Psoas muscle (tissue), 8 donors: ENCODE data around the gene ZP4. TPM values are rescaled to one million over a fixed set of nuclear protein-coding genes. Genes with fewer than 3 reads are reported as not detected.

Experiments used
- ATAC-seq, 4 donors: fragments of 200-7000 bp; cut with Tn5 transposase; one replicate each; pipeline ENCODE4 v1.9.1; 2020; ENCODE audit warnings: moderate library complexity in 3 of 4, mild to moderate bottlenecking in 2 of 4
- DNase-seq, 2 donors: peaks; one replicate each; pipeline ENCODE4 v3.0.0-alpha.2; 2020
- H3K27ac ChIP-seq: fragments of 200-600 bp; one replicate; pipeline ENCODE4 v1.8.0; 2022
- H3K27me3 ChIP-seq, 3 donors: fragments of 200-600 bp in 1 of 3; one replicate each; pipeline versions ENCODE4 v1.6.1 to v1.8.0; 2013 to 2022; ENCODE audit warnings: low read length in 2 of 3, mild to moderate bottlenecking in 2 of 3, moderate library complexity in 1 of 3; ENCODE audit not compliant: insufficient read depth in 3 of 3
- H3K36me3 ChIP-seq, 2 donors: fragments of 200-600 bp in 1 of 2; one replicate each; pipeline versions ENCODE4 v1.6.1 to v1.8.0; 2013 to 2022; ENCODE audit warnings: low read depth in 1 of 2, mild to moderate bottlenecking in 1 of 2, moderate library complexity in 1 of 2; ENCODE audit not compliant: insufficient read depth in 1 of 2
- H3K4me1 ChIP-seq: fragments of 200-600 bp; one replicate; pipeline ENCODE4 v1.8.0; 2022
- H3K4me3 ChIP-seq: fragments of 200-600 bp; one replicate; pipeline ENCODE4 v1.8.0; 2022; ENCODE audit warnings: mild to moderate bottlenecking
- H3K9me3 ChIP-seq: fragments of 200-600 bp; one replicate; pipeline ENCODE4 v1.8.0; 2022
- WGBS, 3 donors: extraction: QIAGEN DNeasy Blood & Tissue Kit; methylation state at CpG; one replicate each; pipeline versions ENCODE4 v1.1.6 to v1.1.7; 2013; 5-methylcytosine and 5-hydroxymethylcytosine counted together
- intact Hi-C, 2 donors: fragments of 100-400 bp; cut with DNase I; formaldehyde crosslinking; loops; one replicate each; pipeline versions ENCODE4 v1.11.0 to v1.14.2; 2022
- long read RNA-seq, 2 donors: library from polyadenylated mRNA; unstranded; transcript quantifications; one replicate each; pipeline ENCODE4 v2.0.0, GENCODE V29; 2021
- polyA plus RNA-seq, 3 donors: library from polyadenylated mRNA; stranded (reverse); fragments of 200-250 nt; gene quantifications; one replicate each; pipeline ENCODE4 v1.2.3, GENCODE V29; 2013
- total RNA-seq, 4 donors: library from RNA; stranded (reverse); fragmentation: NEBNext Ultra II Directional in 2 of 4; extraction: Animal tissue kit (Norgen Biotek cat#: 25700) in 2 of 4; gene quantifications; one replicate each; pipeline versions ENCODE4 v1.2.1 to v1.2.4, GENCODE V29; 2021 to 2023
- TF ChIP-seq, protein P1 (sequence below): fragments of 200-600 bp; IDR thresholded peaks from one replicate; pipeline ENCODE4 v1.8.0; 2022; ENCODE audit warnings: antibody characterized with exemption
- donor health status: healthy with polysubstance abuse.
- donor health status: DM: no; HTN: no; CAD: no; lungs with moderate emphysema.
- donor health status: Bipolar disorder and iron deficiency.
- donor health status: healthy.
- donor health status: DM: yes; HTN: yes; CAD: no.
- donor health status: DM: no; HTN: no; CAD: no.
- donor health status: DM: no; HTN: no; CAD: no.
- donor health status: DM: yes; HTN: yes; CAD: no.

ZP4 gene, protein sequence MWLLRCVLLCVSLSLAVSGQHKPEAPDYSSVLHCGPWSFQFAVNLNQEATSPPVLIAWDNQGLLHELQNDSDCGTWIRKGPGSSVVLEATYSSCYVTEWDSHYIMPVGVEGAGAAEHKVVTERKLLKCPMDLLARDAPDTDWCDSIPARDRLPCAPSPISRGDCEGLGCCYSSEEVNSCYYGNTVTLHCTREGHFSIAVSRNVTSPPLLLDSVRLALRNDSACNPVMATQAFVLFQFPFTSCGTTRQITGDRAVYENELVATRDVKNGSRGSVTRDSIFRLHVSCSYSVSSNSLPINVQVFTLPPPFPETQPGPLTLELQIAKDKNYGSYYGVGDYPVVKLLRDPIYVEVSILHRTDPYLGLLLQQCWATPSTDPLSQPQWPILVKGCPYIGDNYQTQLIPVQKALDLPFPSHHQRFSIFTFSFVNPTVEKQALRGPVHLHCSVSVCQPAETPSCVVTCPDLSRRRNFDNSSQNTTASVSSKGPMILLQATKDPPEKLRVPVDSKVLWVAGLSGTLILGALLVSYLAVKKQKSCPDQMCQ
- total RNA-seq = not detected
- not detected for polyA plus RNA-seq
- long read RNA-seq, donor 1 = 0 reads
- long read RNA-seq, donor 2 = 0 reads

DNA sequence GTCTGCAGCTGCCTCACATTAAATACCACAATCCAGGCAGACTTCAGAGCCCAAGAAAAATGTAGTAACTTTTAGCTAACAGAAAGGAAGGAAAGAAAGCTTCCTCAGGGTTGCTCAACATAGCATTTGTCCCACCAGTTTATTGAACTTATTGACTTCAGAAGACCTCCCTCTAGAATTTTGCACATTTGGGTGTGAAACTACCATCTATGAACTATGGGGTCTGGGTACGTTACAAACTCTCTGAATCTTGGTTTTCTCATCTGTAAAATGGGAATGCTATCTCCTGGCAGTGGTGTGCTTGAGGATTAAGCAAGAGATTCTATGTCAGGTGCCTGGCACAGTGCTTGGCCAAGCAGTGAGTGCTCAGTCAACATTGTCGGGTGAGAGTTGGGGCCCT lies at the start of gene ZP4:
Gene ZP4 (minus strand): TSS at position 101 of the 400 bp plus-strand sequence. CDS start 287 bp downstream, outside the sequence.
- ATAC-seq (no peak), DNase-seq (no peak)
- 76 to 95% (median 82%) methylated on average over 2 of the region's 2 CpGs for WGBS, 3 donors
- TF ChIP-seq, protein P1, sequence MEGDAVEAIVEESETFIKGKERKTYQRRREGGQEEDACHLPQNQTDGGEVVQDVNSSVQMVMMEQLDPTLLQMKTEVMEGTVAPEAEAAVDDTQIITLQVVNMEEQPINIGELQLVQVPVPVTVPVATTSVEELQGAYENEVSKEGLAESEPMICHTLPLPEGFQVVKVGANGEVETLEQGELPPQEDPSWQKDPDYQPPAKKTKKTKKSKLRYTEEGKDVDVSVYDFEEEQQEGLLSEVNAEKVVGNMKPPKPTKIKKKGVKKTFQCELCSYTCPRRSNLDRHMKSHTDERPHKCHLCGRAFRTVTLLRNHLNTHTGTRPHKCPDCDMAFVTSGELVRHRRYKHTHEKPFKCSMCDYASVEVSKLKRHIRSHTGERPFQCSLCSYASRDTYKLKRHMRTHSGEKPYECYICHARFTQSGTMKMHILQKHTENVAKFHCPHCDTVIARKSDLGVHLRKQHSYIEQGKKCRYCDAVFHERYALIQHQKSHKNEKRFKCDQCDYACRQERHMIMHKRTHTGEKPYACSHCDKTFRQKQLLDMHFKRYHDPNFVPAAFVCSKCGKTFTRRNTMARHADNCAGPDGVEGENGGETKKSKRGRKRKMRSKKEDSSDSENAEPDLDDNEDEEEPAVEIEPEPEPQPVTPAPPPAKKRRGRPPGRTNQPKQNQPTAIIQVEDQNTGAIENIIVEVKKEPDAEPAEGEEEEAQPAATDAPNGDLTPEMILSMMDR = no peak
- Histone ChIP-seq H3K27me3 (no peaks in the 10 kb centered on the region), H3K27ac (no peak within 1 kb of the TSS), H3K4me1 (no peaks in the 10 kb centered on the region), H3K4me3 (no peak within 1 kb of the TSS), H3K9me3 (no peaks in the 10 kb centered on the region), H3K36me3 (no peaks in the 10 kb centered on the region)
- intact Hi-C loops = no loop called here

DNA sequence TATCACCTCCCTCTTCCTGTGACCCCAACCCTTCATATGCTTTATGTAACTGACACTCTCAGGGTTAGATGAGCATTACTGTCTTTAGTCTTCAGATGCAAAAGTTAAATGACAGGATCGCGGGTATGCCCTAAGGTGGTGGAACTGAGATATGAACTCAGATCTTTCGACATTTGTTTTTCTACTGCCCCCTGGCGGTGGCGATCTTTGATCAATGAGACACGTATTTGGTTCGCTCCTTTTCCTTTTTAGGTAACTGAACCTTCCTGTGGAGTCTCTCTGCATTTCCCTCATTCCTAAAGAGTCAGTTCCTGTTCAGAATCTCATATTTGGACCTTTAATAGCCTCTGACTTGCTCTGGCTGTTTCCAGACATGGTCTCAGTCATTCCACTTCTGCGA lies 47.8 kb upstream of the ZP4 start:
- WGBS, 3 donors = 71 to 84% (median 78%) methylated on average over 8 of the region's 8 CpGs
- TF ChIP-seq, protein P1 = no peak
- H3K4me1 ChIP-seq = no peaks in the 10 kb centered on the region
- H3K4me3 ChIP-seq = no peak overlapping the region
- H3K27me3 ChIP-seq = no peaks in the 10 kb centered on the region
- DNase-seq (no peak), ATAC-seq (no peak)
- no peak overlapping the region for H3K27ac ChIP-seq
- no peaks in the 10 kb centered on the region for H3K9me3 ChIP-seq
- intact Hi-C loops = no loop called here
- no peaks in the 10 kb centered on the region for H3K36me3 ChIP-seq

DNA sequence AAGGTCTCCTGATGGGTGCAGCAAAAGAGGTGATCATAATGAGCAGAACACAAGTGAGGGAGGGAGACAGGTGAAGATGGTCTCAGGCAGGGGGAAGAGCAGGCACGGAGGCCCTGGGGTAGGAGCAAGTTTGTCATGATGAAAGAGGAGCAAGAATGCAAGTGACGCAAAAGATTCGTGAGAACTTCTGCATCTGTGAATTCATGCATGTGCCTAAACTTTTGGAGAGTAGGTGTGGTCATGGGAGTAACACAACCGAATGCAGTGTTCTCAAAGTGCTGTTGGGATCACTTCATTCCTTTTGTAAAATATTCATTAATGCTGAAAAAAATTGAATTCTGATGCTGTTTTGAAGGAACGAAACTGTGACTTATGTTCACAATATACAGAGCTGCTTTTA lies 47.3 kb upstream of the ZP4 start:
- H3K36me3 ChIP-seq = no peaks in the 10 kb centered on the region
- no peak for ATAC-seq
- no peaks in the 10 kb centered on the region for H3K4me1 ChIP-seq
- no peak for DNase-seq
- no peak overlapping the region for H3K27ac ChIP-seq
- H3K4me3 ChIP-seq = no peak overlapping the region
- H3K27me3 ChIP-seq = no peaks in the 10 kb centered on the region
- no peaks in the 10 kb centered on the region for H3K9me3 ChIP-seq
- WGBS, 3 donors = 81 to 88% (median 87%) methylated on average over 5 of the region's 5 CpGs
- TF ChIP-seq, protein P1 = no peak
- intact Hi-C loops = no loop called here

DNA sequence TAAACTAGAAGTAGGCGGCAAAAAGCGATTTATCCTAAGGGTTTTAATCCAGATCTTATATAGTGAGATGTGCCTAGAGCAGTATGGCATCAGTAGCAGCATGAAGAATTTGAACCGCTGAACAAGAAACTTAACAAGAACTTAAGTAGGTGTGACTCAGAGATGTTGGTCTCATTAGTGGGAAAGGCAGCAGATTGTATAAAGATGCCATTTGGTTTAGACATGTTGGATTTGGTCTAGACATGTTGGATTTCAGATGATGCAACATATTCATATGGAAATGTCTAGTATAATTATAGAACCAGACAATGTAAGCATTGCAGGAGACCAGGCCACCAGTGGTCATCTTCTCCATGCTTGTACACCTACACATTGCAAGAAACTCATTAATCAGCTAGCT lies 42.1 kb upstream of the ZP4 start:
- no peaks in the 10 kb centered on the region for H3K36me3 ChIP-seq
- H3K4me1 ChIP-seq = no peaks in the 10 kb centered on the region
- no peak overlapping the region for H3K4me3 ChIP-seq
- H3K27me3 ChIP-seq = no peaks in the 10 kb centered on the region
- DNase-seq (no peak), ATAC-seq (no peak)
- intact Hi-C loops = no loop called here
- no peaks in the 10 kb centered on the region for H3K9me3 ChIP-seq
- TF ChIP-seq, protein P1 = no peak
- WGBS, 3 donors = 94 to 98% (median 96%) methylated on average over 3 of the region's 3 CpGs
- no peak overlapping the region for H3K27ac ChIP-seq
